ENCODE data around the gene UBAC2.

GRCh38 chr13:99231721-99232120 lies 31.1 kb downstream of the UBAC2 start:
- TF ChIP-seq, protein P1, sequence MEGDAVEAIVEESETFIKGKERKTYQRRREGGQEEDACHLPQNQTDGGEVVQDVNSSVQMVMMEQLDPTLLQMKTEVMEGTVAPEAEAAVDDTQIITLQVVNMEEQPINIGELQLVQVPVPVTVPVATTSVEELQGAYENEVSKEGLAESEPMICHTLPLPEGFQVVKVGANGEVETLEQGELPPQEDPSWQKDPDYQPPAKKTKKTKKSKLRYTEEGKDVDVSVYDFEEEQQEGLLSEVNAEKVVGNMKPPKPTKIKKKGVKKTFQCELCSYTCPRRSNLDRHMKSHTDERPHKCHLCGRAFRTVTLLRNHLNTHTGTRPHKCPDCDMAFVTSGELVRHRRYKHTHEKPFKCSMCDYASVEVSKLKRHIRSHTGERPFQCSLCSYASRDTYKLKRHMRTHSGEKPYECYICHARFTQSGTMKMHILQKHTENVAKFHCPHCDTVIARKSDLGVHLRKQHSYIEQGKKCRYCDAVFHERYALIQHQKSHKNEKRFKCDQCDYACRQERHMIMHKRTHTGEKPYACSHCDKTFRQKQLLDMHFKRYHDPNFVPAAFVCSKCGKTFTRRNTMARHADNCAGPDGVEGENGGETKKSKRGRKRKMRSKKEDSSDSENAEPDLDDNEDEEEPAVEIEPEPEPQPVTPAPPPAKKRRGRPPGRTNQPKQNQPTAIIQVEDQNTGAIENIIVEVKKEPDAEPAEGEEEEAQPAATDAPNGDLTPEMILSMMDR (IDR thresholded peaks at IDR 0.05; ENCODE audit: extremely low read depth in 1 of 2, insufficient read depth in 1 of 2, low read depth in 1 of 2, low read length in 2 of 2) = no peak
- no peak for TF ChIP-seq POLR2A (IDR thresholded peaks at IDR 0.05; ENCODE audit: low read depth, low read length)
- TF ChIP-seq EZH2 (IDR thresholded peaks at IDR 0.05; ENCODE audit: borderline replicate concordance, low read depth, low read length, severe bottlenecking) = no peak
- no peak for TF ChIP-seq MAX (IDR thresholded peaks at IDR 0.05; ENCODE audit: insufficient read depth, insufficient read length)
- TF ChIP-seq FOS (IDR thresholded peaks at IDR 0.05; ENCODE audit: borderline replicate concordance, insufficient read depth, low read length) = no peak
- TF ChIP-seq POLR2AphosphoS5 (IDR thresholded peaks at IDR 0.05; ENCODE audit: insufficient read depth, low read depth, low read length) = no peak
- no peak for TF ChIP-seq JUN (IDR thresholded peaks at IDR 0.05; ENCODE audit: borderline replicate concordance, insufficient read depth, insufficient read length, low read depth)
- TF ChIP-seq MYC (IDR thresholded peaks at IDR 0.05; ENCODE audit: low read depth, low read length) = no peak
- no peak for TF ChIP-seq GATA2 (IDR thresholded peaks at IDR 0.05; ENCODE audit: insufficient read depth, insufficient read length, low read depth, low read length)
